Stimulated activated CD4-positive, alpha-beta T cell treated with anti-CD3 and anti-CD28 coated beads, Interleukin-4, amount 100 ng/mL, for 24 hours (primary cell): ENCODE results near the gene ICAM1.
A peak's percentile ranks its signal among the peaks of the same experiment; 100 is the strongest.

Experiments used
- DNase-seq: peaks from one replicate; pipeline ENCODE4 v3.0.0-alpha.2; 2020

Gene ICAM1

GRCh38 chr19:10295305-10295846 lies 24.5 kb downstream of the ICAM1 start:
- DNase-seq, result peak; percentile 57

GRCh38 chr19:10295847-10296591 lies 25.1 kb downstream of the ICAM1 start:
- DNase-seq, result no peak

- no peak for DNase-seq
These were observed 28.9 kb downstream of the ICAM1 start for GRCh38 chr19:10299545-10300458.

GRCh38 chr19:10305139-10305806 lies 34.4 kb downstream of the ICAM1 start:
- DNase-seq, result no peak

GRCh38 chr19:10306327-10306726 lies 35.4 kb downstream of the ICAM1 start:
- no peak for DNase-seq

- DNase-seq, result no peak
These were observed 38.5 kb downstream of the ICAM1 start, which contains the start of gene ZGLP1 for GRCh38 chr19:10309423-10309822. ZGLP1 (minus strand) TSS chr19:10309815.

GRCh38 chr19:10315335-10316214 lies 44.7 kb downstream of the ICAM1 start, which contains the start of gene FDX2:
FDX2 (minus strand) TSS chr19:10316015; CDS start chr19:10315996, 19 bp downstream.
- peak; percentile 95 for DNase-seq

GRCh38 chr19:10316229-10317044 lies 45.5 kb downstream of the ICAM1 start:
- DNase-seq, result no peak

GRCh38 chr19:10317045-10317856 lies 46.3 kb downstream of the ICAM1 start:
- DNase-seq, result no peak

- DNase-seq, result no peak
These were observed 47.0 kb downstream of the ICAM1 start for GRCh38 chr19:10317857-10318462.

GRCh38 chr19:10318807-10319682 lies 48.1 kb downstream of the ICAM1 start:
- no peak for DNase-seq

GRCh38 chr19:10320602-10321416 lies 49.9 kb downstream of the ICAM1 start:
- DNase-seq, result no peak

GRCh38 chr19:10321417-10321797 lies 50.5 kb downstream of the ICAM1 start:
- DNase-seq, result no peak

GRCh38 chr19:10321874-10322835 lies 51.2 kb downstream of the ICAM1 start:
- no peak for DNase-seq

- DNase-seq, result no peak
These were observed 54.8 kb downstream of the ICAM1 start for GRCh38 chr19:10325732-10326131.

GRCh38 chr19:10327793-10328192 lies 56.9 kb downstream of the ICAM1 start:
- no peak for DNase-seq
